HG02973 (cell line): Measurements from ENCODE around the gene PIK3CA.
"Not testable (repeated sequence)": the region's sequence is repeated elsewhere in the genome, so short reads cannot be mapped to it uniquely, and the experiment has no call there.

Experiments
- ATAC-seq: cut with Tn5 transposase; IDR thresholded peaks from one replicate; pipeline ENCODE4 v1.9.1; 2021; ENCODE audit warnings: moderate library complexity; ENCODE audit not compliant: unreplicated experiment

PIK3CA gene

GRCh38 chr3:179259959-179260756 is 112.0 kb downstream of the PIK3CA start:
- not testable (repeated sequence) for ATAC-seq

GRCh38 chr3:179260949-179261765 is 113.0 kb downstream of the PIK3CA start:
- ATAC-seq, result peak; percentile 87

GRCh38 chr3:179263134-179263533 is 115.0 kb downstream of the PIK3CA start:
- no peak for ATAC-seq

- ATAC-seq, result no peak
Measured at GRCh38 chr3:179264449-179264848, 116.3 kb downstream of the PIK3CA start.

GRCh38 chr3:179265092-179265491 is 116.9 kb downstream of the PIK3CA start:
- no peak for ATAC-seq

GRCh38 chr3:179265875-179266274 is 117.7 kb downstream of the PIK3CA start:
- ATAC-seq, result peak; percentile 59

- no peak for ATAC-seq
Measured at GRCh38 chr3:179266701-179267211, 118.6 kb downstream of the PIK3CA start.

GRCh38 chr3:179268400-179269051 is 120.4 kb downstream of the PIK3CA start:
- no peak for ATAC-seq

GRCh38 chr3:179269152-179269707 is 121.1 kb downstream of the PIK3CA start:
- ATAC-seq, result no peak

- ATAC-seq, result no peak
Measured at GRCh38 chr3:179272385-179272784, 124.2 kb downstream of the PIK3CA start.

GRCh38 chr3:179274434-179274833 is 126.3 kb downstream of the PIK3CA start:
- ATAC-seq, result not testable (repeated sequence)

- ATAC-seq, result no peak
Measured at GRCh38 chr3:179276001-179276400, 127.8 kb downstream of the PIK3CA start.

GRCh38 chr3:179276743-179277142 is 128.6 kb downstream of the PIK3CA start:
- no peak for ATAC-seq

GRCh38 chr3:179278151-179278550 is 130.0 kb downstream of the PIK3CA start:
- ATAC-seq, result no peak

GRCh38 chr3:179278932-179279693 is 131.0 kb downstream of the PIK3CA start:
- ATAC-seq, result no peak

GRCh38 chr3:179279837-179280236 is 131.7 kb downstream of the PIK3CA start:
- ATAC-seq, result no peak

- no peak for ATAC-seq
Measured at GRCh38 chr3:179281825-179282224, 133.7 kb downstream of the PIK3CA start.

- ATAC-seq, result no peak
Measured at GRCh38 chr3:179286331-179286730, 138.2 kb downstream of the PIK3CA start.

GRCh38 chr3:179288845-179289244 is 140.7 kb downstream of the PIK3CA start:
- no peak for ATAC-seq

GRCh38 chr3:179289295-179289694 is 141.1 kb downstream of the PIK3CA start:
- ATAC-seq, result no peak
